ENCODE data around the gene OR13C8.
"Not testable (repeated sequence)": the region's sequence is repeated elsewhere in the genome, so short reads cannot be mapped to it uniquely, and the experiment has no call there.

Gene OR13C8

GRCh38 chr9:104568868-104569267 is at the start of gene OR13C8:
TSS of gene OR13C8 (plus strand) at chr9:104569168. CDS start at chr9:104569168, 0 bp downstream.
- no peak for DNase-seq (ENCODE audit: low read depth)

- DNase-seq (ENCODE audit: low read depth): not testable (repeated sequence)
These were observed 48.7 kb upstream of the OR13C8 start for GRCh38 chr9:104520241-104520640.

- DNase-seq (ENCODE audit: low read depth): no peak
These were observed 41.9 kb upstream of the OR13C8 start, which contains the start of gene OR13C4 for GRCh38 chr9:104527109-104527508. TSS of gene OR13C4 (minus strand) at chr9:104527209. CDS start at chr9:104527209, 0 bp downstream.

GRCh38 chr9:104536756-104537155 is 32.2 kb upstream of the OR13C8 start, which contains the start of gene OR13C3:
TSS of gene OR13C3 (minus strand) at chr9:104536856. CDS start at chr9:104536723, 133 bp downstream.
- DNase-seq (ENCODE audit: low read depth): no peak

- no peak for DNase-seq (ENCODE audit: low read depth)
These were observed 29.7 kb upstream of the OR13C8 start for GRCh38 chr9:104539275-104539674.

GRCh38 chr9:104544644-104545043 is 24.3 kb upstream of the OR13C8 start:
- no peak for DNase-seq (ENCODE audit: low read depth)

- DNase-seq (ENCODE audit: low read depth): no peak
These were observed 15.7 kb upstream of the OR13C8 start for GRCh38 chr9:104553261-104553660.

GRCh38 chr9:104555521-104555920 is 13.4 kb upstream of the OR13C8 start:
- DNase-seq (ENCODE audit: low read depth): no peak

GRCh38 chr9:104556830-104557634 is 11.9 kb upstream of the OR13C8 start:
- DNase-seq (ENCODE audit: low read depth): no peak

GRCh38 chr9:104564358-104564757 is 4.6 kb upstream of the OR13C8 start:
- no peak for DNase-seq (ENCODE audit: low read depth)

- no peak for DNase-seq (ENCODE audit: low read depth)
These were observed 3.6 kb downstream of the OR13C8 start for GRCh38 chr9:104572612-104573011.

- DNase-seq (ENCODE audit: low read depth): no peak
These were observed 6.5 kb downstream of the OR13C8 start for GRCh38 chr9:104575456-104575855.

GRCh38 chr9:104577263-104577662 is 8.3 kb downstream of the OR13C8 start:
- DNase-seq (ENCODE audit: low read depth): no peak

- no peak for DNase-seq (ENCODE audit: low read depth)
These were observed 11.6 kb downstream of the OR13C8 start for GRCh38 chr9:104580562-104580961.

- no peak for DNase-seq (ENCODE audit: low read depth)
These were observed 17.7 kb downstream of the OR13C8 start for GRCh38 chr9:104586496-104587180.

GRCh38 chr9:104589626-104590025 is 20.7 kb downstream of the OR13C8 start:
- no peak for DNase-seq (ENCODE audit: low read depth)

- not testable (repeated sequence) for DNase-seq (ENCODE audit: low read depth)
These were observed 29.8 kb downstream of the OR13C8 start for GRCh38 chr9:104598749-104599148.

GRCh38 chr9:104599313-104599712 is 30.3 kb downstream of the OR13C8 start, which contains the start of gene OR13C5:
TSS of gene OR13C5 (minus strand) at chr9:104599413. CDS start at chr9:104599413, 0 bp downstream.
- not testable (repeated sequence) for DNase-seq (ENCODE audit: low read depth)

- no peak for DNase-seq (ENCODE audit: low read depth)
These were observed 35.8 kb downstream of the OR13C8 start for GRCh38 chr9:104604801-104605200.

- not testable (repeated sequence) for DNase-seq (ENCODE audit: low read depth)
These were observed 36.6 kb downstream of the OR13C8 start, which contains the start of gene OR13C2 for GRCh38 chr9:104605527-104605926. TSS of gene OR13C2 (minus strand) at chr9:104605627. CDS start at chr9:104605627, 0 bp downstream.

GRCh38 chr9:104606152-104606551 is 37.2 kb downstream of the OR13C8 start:
- no peak for DNase-seq (ENCODE audit: low read depth)

- no peak for DNase-seq (ENCODE audit: low read depth)
These were observed 39.4 kb downstream of the OR13C8 start for GRCh38 chr9:104608336-104608735.

- DNase-seq (ENCODE audit: low read depth): no peak
These were observed 42.2 kb downstream of the OR13C8 start for GRCh38 chr9:104611213-104611612.

All from stimulated activated CD8-positive, alpha-beta memory T cell treated with anti-CD3 and anti-CD28 coated beads, Interleukin-15, amount 100 ng/mL, for 1 hour (primary cell).